AG08396 (cell line): Measurements from ENCODE around the gene TAF5L.
"Not testable (repeated sequence)": the region's sequence is repeated elsewhere in the genome, so short reads cannot be mapped to it uniquely, and the experiment has no call there.

Source experiments
- DNase-seq: peaks from one replicate; pipeline ENCODE4 v3.0.0; 2012; ENCODE audit warnings: low spot score, mixed read lengths

TAF5L gene

DNA sequence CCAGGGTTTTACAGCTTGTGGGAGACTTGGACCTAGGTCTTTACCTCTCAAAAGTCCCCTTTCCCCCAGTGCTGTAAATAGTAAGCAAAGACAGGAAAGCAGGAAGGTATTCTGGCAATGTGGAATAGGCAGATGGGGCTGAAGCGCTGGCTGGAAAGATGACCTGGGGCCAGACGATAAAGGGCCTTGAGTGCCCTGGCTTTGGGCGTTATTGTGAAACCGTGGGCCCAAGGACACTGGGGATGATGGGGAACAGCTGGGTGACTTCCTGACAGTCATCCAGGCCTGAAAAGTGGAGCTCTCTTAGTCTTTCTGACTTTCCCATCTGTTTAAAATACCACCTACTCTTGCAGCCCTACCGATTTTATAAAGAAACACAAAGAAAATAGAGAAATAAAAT lies 16.5 kb upstream of the TAF5L start:
- DNase-seq, result no peak

DNA sequence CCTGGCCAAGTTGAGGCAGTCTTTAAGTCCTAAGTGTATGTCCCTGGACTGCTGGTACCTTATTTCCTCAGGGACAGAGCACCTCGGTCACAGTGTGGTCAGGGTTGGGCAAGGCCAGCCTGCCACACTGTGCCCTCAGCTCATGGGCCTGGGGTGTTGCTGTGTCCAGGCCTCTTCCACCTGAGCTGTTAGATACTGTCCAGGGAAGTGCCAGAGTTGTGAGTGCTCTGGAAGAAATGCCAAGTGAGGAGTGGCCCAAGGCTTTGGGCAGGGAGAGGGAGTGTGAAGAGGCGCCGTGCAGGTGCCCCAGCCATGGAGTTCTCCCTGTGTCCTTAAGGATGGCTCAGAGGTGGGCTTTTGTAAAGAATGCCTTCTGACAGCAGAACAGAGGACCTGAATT lies 15.4 kb upstream of the TAF5L start:
- no peak for DNase-seq

DNA sequence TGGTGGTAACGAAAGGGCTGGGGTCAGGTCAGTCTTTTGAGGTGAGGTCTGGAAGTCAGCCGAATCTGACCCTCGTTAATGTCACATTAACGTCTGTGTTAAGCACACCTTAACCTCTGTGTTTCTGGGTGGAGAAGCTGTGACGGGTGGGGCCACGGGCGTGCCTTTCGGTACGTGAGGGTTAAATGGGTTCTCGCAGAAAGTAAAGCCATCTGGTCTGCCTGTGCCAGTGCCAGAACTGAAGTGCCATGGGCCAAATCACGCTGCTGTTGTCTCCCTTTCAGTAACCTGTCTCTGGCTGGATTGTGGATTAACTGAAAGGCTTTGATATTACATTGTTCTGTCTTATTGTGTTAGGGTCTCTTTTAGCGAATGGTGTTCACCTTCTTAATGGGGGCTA lies 14.5 kb upstream of the TAF5L start:
- DNase-seq, result no peak

DNA sequence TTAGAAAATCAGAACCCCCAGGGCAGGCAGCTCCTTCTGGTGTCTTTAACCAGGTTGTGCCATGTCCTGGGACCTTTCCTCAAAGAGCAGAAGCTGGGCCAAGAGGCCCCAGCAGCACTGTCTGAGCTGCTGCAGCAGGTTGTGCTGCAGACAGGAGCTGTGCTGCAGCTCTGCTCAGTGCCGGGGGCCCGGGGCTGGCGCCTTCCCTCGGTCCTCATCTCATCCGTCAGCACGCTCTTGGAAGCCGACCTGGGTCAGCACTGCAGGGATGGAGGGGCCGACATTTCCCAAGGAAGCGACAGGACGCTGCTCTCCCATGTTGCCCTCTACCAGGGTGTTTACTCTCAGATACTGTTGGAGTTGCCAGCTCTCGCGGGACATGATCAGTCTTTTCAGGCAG lies 11.8 kb upstream of the TAF5L start:
- no peak for DNase-seq

DNA sequence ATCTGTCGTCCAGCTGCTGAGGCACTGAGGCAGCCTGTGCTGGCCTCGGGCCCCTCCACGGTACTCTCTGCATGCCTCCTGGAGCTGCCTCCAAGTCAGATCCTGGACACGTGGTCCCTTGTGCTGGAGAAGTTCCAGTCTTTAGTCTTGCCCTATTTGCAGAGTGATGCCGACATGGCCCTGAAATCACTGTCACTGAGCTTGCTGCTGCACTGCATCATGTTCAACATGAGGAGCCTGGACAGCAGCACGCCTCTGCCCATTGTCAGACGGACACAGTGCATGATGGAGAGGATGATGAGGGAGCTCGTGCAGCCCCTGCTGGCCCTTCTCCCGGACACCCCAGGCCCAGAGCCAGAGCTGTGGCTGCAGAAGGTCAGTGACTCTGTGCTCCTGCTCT lies 10.1 kb upstream of the TAF5L start:
- DNase-seq, result no peak

DNA sequence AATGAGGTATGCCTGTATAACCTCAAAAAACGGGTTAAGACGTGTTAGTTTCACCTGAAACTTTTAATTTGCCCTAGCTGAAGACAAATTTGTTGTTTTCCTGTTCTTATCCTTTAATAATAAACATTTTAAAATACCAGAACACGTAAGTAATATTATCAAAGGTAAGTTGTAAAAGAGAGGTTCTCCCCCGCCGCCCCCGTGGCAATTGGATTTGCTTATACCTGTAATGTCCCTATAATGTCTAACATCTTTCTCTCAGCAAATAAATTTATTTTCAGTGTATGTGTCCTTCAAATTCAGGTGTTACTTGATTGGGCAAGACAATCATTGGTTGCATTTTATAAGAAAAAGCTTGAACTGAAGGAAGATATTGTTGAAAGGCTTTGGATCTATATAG lies 6.0 kb upstream of the TAF5L start:
- no peak for DNase-seq

DNA sequence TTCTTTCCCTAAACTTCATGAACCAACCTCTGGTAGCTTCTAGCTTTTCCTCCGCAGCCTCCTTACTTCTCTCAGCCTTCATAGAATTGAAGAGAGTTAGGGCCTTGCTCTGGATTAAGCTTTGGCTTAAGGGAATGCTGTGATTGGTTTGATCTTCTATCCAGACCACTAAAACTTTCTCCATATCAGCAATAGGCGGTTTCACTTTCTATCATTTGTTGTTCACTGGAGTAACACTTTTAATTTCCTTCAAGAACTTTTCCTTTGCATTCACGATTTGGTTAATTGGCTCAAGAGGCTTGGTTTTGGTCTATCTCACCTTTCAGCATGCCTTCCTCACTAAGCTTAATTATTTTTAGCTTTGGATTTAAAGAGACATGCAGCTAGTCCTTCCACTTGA lies 5.2 kb upstream of the TAF5L start:
- DNase-seq, result no peak

DNA sequence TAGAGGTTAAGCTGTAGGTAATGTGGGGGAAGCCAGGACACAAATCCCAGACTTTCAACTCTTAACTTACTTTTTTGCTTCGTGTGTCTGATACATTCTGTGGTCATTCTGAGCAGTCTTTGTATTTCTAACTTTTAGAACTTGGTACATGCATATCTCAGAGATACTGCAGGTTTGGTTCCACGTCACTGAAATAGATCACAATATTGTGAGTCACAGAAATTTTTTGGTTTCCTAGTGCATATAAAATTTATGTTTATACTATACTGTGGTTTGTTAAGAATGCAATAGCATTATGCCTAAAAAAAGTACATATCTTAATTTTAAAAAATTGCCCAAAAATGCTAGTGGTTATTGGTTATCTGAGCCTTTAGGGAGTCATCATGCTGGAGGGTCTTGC lies 3.3 kb upstream of the TAF5L start:
- DNase-seq, result peak; percentile 21

DNA sequence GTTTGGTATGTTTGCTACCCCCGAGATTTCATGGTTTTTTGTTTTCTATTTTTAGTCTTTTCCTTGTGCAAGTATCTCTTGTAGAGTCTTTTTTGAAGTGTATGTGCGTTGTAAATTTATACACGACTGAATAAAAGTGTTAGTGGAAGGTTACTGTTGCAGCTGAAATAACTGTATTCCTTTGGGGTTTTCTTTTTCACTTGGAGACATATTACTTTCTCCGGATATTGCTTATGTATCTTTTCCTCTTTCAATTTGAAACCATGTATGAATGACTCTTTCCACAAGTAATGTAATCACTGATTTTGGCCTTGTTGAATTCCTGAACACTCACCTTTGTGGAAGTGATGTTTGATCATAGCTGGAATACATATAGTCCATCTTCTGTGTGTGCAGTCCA lies 1.1 kb upstream of the TAF5L start:
- no peak for DNase-seq

DNA sequence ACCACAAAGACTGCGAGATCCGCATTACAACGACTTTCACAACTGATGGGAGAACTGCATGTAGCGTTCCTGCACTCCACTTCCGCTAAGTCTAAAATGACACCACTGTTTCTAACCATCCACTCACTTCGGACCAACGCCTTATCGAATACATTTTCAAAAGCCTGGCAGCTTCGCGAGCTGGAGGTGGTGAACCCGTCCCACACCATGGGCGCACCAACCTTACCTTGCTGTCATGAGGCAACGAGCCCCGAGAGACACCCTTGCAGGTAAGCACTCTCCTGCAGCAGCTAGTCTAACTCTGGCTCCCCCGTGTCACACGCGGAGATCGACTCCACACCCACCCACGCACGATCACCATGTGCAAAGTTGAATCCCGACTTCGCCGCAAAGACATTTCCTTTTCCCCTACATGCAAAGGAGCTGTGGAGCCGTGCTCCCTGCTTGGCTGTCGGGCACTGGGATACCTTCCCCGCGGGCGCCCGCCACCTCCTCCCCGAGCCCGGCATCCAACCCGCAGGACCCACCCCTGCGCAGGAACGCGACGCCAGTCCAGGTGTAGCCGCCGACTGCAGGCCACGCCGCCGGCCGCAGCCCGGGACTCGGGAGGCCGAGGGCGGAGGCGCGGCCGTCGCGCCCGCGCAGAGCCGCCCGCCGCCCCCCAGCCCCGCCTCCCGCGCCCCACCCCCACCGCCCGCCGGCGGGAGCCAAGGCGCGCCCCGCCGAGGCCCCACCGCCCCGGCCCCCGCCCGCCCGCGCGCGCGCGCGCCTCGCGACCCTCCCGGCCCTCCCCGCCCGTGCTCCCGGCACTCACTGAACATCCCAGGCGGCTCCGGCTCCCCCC lies 629 bp downstream of the TAF5L start:
- peak; percentile 88 for DNase-seq

DNA sequence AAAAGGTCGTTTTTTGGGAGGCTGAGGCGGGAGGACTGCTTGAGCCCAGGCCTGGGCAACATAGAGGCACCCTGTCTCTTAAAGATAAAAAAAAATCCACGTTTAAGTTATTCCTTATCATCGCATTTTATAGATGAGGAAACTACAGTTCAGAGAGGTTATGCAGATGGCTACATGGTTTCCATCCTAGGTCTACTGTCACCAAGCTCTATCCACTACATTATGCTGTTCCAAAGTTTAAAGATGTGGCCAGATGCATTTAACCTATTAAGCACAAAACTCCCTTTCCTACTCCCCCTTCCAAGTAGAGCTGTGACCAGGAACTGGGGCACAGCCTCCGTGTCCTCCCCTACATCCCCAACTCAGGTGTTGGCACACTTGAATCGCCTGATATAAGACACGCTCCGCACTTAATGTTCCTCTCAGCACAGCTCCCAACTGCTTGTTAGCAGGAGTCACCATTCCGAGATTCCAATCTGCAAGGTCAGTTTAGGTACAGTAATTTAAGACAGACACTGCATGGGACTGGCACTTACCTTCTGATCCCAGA lies 1.3 kb downstream of the TAF5L start:
- no peak for DNase-seq

DNA sequence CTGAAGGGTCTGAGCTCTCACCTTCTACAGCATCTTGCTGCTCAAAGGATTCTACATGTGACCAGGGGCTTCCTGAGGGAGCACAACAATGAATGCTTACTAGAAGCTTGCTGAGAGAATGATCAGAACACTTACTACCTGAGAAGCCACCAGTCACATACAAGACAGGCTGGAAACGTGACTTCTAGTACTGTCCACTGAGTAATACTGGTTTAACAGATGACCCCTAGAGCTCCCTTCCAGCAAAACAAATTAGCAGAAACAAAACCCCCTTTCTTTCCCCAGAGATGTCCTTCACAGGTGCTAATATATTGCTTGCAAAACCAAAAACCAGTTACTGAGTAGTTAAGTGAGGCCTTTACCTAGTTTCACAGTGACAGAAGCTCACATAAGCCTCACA lies 2.1 kb downstream of the TAF5L start:
- no peak for DNase-seq

DNA sequence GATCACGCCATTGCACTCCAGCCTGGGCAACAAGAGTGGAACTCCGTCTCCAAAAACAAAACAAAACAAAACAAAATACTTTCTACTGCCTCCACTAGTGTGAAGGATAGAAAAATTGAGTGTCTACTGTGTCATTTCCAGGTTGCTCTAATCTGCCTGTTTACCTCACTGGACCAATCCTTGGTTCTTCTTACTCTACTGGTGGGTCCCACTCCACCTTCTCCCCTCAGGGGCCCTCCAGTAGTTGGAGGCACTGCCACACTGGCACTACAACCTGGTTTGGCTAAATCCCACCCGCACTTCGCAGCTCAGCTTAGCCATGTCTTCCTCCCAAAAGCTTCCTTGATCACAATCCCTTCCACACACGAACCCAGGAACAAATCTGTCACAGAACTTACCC lies 2.7 kb downstream of the TAF5L start:
- no peak for DNase-seq

DNA sequence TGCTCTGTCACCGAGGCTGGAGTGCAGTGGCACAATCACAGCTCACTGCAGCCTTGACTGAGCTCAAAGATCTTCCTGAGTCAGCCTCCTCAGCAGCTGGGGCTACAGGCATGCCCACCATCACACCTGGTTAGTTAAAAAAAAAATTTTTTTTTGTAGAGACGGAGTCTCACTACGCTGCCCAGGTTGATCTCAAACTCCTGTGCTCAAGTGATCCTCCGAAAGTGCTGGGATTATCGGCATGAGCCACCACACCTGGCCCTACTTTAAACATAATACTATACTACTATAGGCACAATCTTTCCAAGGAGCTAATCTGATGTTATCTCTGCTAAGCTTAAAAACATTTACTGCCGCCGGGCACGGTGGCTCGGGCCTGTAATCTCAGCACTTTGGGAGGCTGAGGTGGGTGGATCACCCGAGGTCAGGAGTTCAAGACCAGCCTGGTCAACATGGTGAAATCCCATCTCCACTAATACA lies 3.2 kb downstream of the TAF5L start:
- DNase-seq, result not testable (repeated sequence)

DNA sequence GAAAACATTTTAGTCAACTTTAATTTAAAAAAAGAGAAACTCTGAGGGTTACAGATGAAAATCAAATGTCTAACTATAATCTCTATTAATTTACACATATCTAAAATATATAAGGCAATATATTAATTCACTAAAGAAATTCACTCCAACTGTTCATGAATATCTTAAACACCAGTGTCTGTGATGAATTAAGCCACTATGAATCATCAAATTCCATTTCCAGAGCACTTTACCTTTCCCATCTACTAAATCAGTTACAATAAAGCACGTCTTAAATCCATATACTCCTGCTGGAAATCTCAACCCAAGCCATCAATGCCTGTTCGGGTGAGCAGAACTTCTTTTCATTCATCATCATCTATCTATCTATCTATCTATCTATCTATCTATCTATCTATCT lies 4.3 kb downstream of the TAF5L start:
- DNase-seq, result no peak

DNA sequence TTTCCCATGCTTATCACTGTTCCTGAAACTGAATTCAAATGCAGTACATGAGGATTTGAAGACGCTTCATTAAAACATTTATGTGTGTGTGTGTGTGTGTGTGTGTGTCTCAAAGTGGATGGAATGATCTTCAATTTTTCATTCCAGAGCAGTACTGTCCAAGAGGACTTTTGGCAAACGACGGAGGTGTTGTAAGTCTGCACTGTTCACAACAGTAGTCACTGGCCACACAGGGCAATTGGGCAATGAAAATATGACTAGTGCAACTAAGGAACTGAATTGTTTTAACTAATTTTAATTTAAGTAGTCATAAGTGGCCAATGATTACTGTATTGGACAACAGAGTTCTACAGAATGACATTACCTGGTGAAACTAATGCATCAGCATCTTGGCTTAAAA lies 5.0 kb downstream of the TAF5L start:
- peak; percentile 64 for DNase-seq

DNA sequence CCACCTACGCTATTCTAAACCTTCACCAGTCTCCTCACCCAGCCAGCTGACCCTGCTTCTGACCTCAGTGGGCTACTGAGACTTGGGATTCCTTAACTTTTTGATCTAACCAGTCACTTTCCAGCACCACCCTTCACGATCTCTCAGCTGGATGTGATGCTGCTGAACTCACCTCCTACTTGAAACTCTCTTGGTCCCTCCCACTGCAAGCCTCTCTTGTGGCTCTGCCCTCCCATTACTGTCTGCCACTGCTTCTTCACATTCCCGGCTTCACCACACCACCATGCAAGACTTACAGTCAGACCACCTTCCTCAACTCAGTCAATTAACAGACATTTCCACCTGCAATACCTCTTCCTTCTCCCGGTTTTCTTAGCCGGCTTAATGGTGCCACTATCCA lies 6.3 kb downstream of the TAF5L start:
- DNase-seq, result no peak

DNA sequence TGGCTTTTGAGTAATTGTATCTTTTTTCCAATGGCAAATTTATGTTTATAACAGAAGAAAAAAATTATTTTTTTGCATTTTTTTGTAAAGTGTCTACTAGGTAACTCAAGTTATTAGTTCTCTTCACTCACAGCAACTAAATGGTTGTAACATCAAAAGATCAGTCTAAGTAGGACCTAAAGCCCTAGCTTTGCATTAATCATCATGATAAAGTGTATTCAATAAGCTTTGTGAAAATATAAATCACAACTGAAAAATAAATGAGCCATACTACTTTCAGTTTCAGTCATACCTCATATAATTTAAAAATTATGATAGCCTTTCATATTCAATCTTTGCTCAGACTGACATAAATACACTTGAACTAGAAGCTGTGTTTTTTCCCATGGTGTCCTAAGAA lies 6.9 kb downstream of the TAF5L start:
- DNase-seq, result no peak

DNA sequence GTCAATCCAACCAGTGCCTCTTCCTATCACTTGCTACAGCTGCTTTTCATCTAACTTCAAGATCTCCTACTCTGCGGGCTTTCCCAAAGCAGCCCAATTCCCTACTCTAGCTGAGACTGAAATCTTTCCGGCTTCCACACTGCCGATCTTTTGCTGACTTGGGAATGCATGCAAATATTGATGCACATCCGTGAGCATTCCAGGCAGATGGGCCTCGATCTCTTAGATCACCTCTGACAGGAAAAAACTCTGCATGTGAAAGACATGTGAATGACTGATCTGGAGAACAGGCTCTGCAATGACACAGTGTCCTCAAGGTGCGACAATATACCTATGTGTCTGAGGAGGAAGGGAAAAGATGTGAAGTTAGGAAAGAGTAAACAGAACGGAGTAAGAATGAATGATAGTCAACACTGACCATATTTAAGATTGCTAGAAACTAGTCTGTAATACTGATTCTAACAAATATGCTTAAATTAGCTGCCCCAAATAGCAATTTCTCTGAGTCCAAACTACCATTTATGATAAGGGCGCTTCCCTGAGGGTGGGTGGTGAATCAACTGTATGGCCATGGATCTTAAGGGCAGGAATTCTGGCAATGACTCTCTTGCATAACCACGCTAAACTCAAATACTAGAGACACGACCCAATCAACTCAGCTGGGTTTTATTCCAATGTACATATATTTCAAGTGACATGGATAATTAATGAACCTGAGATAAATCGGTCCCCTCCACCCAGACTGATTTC lies 8.4 kb downstream of the TAF5L start:
- DNase-seq, result no peak

DNA sequence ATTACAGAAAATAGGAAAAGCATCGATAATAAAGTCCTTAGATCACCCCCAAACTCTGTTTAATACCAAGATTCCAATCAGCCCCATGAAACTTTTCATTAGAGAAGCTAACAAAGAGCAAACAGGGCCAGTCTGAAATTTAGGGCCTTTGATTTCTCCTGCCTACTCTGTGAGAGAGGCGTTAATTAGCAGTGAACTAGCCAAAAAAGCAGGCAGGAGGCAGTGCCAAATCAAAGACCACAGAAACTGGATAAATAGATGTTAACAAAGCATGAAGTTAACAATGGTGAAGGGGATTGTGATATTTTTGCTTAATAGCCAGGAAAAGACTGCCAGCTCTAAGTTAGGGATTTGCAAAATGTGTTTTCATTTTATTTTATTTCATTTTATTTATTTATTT lies 11.2 kb downstream of the TAF5L start:
- no peak for DNase-seq

DNA sequence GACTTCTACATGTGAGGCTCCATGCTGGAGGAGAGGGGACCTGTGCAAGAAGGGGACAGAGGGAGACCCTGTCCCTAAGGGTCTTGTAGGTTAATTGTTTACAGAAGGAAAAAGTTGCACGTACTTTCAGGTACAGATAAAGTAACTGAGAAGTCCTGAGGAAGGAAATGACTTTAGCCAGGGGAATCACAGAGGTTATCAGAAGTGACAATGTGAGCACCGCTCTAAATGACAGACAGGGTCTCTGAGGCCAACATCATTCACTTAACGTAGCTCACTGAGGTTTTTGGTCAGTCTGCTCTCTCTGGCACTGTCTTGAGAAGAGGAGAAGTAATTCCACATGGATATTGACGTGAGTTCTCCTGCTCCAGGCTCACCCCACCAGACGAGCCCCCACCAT lies 12.0 kb downstream of the TAF5L start:
- no peak for DNase-seq

DNA sequence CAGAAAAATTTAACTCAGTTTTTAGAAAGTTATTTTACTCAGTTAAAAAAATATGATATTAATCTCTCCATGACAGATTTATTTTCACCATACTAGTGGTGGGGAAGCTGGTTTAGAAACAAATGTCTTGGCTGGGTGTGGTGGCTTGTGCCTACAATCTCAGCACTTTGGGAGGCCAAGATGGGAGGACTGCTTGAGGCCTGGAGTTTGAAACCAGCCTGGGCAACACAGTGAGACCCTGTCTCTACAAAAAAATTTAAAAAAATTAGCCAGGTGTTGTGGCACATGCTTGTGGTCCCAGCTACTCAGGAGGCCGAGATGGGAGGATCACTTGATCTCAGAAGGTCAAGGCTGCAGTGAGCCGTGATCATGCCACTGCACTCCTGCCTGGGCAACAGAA lies 17.3 kb downstream of the TAF5L start:
- DNase-seq, result no peak

DNA sequence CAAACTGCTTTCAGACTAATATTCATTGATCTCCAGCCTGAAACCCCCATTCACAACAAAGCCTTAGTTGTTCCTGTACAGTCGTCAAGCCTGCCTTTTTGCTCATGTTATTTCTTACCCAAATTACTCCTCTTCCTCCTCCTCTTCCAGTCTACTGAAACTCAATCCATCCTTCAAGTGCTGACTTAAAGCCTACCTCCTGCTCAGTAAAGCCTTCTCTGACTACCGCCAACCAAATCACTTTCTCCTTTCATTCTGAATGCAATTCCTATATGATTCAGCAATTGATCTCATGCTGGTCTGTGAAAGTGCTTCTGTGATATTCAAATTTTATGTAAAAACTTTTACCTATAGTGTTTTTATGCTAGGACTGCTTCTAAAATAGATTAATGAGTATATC lies 18.6 kb downstream of the TAF5L start:
- no peak for DNase-seq
